ENCODE measurements around the gene USP3. TPM values are rescaled to one million over a fixed set of nuclear protein-coding genes. Genes with fewer than 3 reads are reported as not detected.

Gene USP3
- total RNA-seq, 1 donor from 2014 or later = 49.2 TPM

GRCh38 chr15:63538876-63539275 lies 34.5 kb downstream of the USP3 start:
- no peak overlapping the region for H3K4me3 Mint-ChIP-seq
- H3K27ac Mint-ChIP-seq = no peak overlapping the region
- no peaks in the 10 kb centered on the region for H3K9me3 Mint-ChIP-seq
- H3K27me3 Mint-ChIP-seq = no peaks in the 10 kb centered on the region
- intact Hi-C loops (cut with micrococcal nuclease) = no loop called here
- no peak for DNase-seq
- peaks cover 20% of the 10 kb centered on the region for H3K4me1 Mint-ChIP-seq
- H3K36me3 Mint-ChIP-seq (ENCODE audit: low read depth) = peaks cover 41% of the 10 kb centered on the region

- intact Hi-C loops (cut with micrococcal nuclease) = no loop called here
- Mint-ChIP-seq H3K36me3 (ENCODE audit: low read depth) (peaks cover 44% of the 10 kb centered on the region), H3K27me3 (no peaks in the 10 kb centered on the region), H3K9me3 (no peaks in the 10 kb centered on the region), H3K4me1 (peaks cover 24% of the 10 kb centered on the region), H3K4me3 (no peak overlapping the region), H3K27ac (no peak overlapping the region)
- DNase-seq = no peak
Observed at GRCh38 chr15:63539521-63539920, 35.1 kb downstream of the USP3 start.

- Mint-ChIP-seq H3K4me1 (peaks cover 27% of the 10 kb centered on the region), H3K27ac (no peak overlapping the region), H3K36me3 (ENCODE audit: low read depth) (peaks cover 46% of the 10 kb centered on the region), H3K4me3 (no peak overlapping the region), H3K9me3 (no peaks in the 10 kb centered on the region), H3K27me3 (no peaks in the 10 kb centered on the region)
- intact Hi-C loops (cut with micrococcal nuclease) = no loop called here
- DNase-seq = no peak
Observed at GRCh38 chr15:63539998-63540397, 35.6 kb downstream of the USP3 start.

DNA sequence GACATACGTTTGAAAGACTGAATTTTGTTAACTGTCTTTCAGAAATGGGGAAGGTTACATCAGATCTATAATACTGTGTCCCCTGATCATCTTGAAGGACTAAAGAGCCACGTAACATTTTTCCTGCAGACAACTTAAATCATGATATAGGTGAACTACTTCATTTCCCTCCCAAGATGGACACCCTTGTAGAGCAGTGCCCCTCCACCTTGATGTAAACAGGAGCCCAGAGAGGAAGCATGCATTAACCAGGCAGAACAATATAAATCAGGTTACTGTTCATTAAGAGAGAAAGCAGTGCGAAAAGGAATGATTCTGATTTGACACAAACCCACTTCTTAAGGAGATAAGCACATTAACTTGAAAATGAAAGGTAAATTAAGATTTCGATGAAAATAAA lies 36.1 kb downstream of the USP3 start:
- Mint-ChIP-seq H3K27me3 (no peaks in the 10 kb centered on the region), H3K9me3 (no peaks in the 10 kb centered on the region), H3K27ac (peak overlapping the region; percentile 23), H3K36me3 (ENCODE audit: low read depth) (peaks cover 44% of the 10 kb centered on the region), H3K4me1 (peaks cover 23% of the 10 kb centered on the region), H3K4me3 (no peak overlapping the region)
- DNase-seq = no peak
- intact Hi-C loops (cut with micrococcal nuclease) = no loop called here

GRCh38 chr15:63544258-63545026 lies 40.0 kb downstream of the USP3 start:
- H3K27ac Mint-ChIP-seq = no peak overlapping the region
- H3K27me3 Mint-ChIP-seq = no peaks in the 10 kb centered on the region
- peaks cover 22% of the 10 kb centered on the region for H3K36me3 Mint-ChIP-seq (ENCODE audit: low read depth)
- peak overlapping the region; percentile 6 for H3K4me3 Mint-ChIP-seq
- DNase-seq = no peak
- H3K4me1 Mint-ChIP-seq = peaks cover 18% of the 10 kb centered on the region
- no peaks in the 10 kb centered on the region for H3K9me3 Mint-ChIP-seq
- intact Hi-C loops (cut with micrococcal nuclease) = no loop called here

DNA sequence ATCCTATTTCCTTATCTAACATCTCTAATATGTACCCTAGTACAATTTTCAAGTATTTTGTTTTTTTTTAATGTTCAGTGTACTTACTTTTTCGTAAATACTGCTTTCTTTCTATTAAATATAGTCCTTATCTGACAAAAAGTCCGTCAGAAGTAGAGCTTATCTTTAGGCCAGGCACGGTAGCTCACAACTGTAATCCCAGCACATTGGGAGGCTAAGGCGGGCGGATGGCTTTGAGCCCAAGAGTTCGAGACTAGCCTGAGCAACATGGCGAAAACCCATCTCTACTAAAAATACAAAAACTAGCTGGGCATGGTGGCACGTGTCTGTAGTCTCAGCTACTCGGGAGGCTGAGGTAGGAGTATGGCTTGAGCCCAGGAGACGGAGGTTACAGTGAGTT lies 41.1 kb downstream of the USP3 start:
- no peaks in the 10 kb centered on the region for H3K27me3 Mint-ChIP-seq
- no peak overlapping the region for H3K27ac Mint-ChIP-seq
- no peaks in the 10 kb centered on the region for H3K9me3 Mint-ChIP-seq
- H3K4me3 Mint-ChIP-seq = no peak overlapping the region
- H3K36me3 Mint-ChIP-seq (ENCODE audit: low read depth) = peaks cover 12% of the 10 kb centered on the region
- peaks cover 14% of the 10 kb centered on the region for H3K4me1 Mint-ChIP-seq
- no peak for DNase-seq
- intact Hi-C loops (cut with micrococcal nuclease) = no loop called here

DNA sequence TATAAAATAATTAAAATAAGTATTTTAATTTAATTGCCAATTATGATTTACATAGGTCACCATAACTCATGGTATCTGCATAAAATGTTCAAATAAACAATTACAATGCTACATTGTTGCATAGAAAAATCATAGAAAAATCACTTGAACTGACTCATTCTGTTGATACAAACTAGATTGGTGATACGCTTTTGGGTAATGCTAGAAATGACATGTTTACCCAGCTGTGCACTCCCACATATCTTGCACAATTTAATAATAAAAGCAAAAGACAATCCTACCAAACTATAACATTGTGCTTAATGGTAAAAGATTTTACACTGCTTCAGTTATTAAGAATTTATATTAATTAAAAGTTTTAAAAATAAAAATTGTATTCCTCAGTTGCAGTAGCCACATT lies 47.0 kb downstream of the USP3 start:
- H3K4me1 Mint-ChIP-seq = peaks cover 22% of the 10 kb centered on the region
- H3K27me3 Mint-ChIP-seq = no peaks in the 10 kb centered on the region
- H3K36me3 Mint-ChIP-seq (ENCODE audit: low read depth) = peaks cover 17% of the 10 kb centered on the region
- no peak overlapping the region for H3K4me3 Mint-ChIP-seq
- intact Hi-C loops (cut with micrococcal nuclease) = loop anchor here (5.0 kb wide), 1 partner anchor 84 kb away; no protein-coding TSS in a partner anchor
- DNase-seq = no peak
- H3K27ac Mint-ChIP-seq = no peak overlapping the region
- H3K9me3 Mint-ChIP-seq = no peaks in the 10 kb centered on the region

GRCh38 chr15:63553388-63553791 lies 49.0 kb downstream of the USP3 start:
- no peak overlapping the region for H3K4me3 Mint-ChIP-seq

DNA sequence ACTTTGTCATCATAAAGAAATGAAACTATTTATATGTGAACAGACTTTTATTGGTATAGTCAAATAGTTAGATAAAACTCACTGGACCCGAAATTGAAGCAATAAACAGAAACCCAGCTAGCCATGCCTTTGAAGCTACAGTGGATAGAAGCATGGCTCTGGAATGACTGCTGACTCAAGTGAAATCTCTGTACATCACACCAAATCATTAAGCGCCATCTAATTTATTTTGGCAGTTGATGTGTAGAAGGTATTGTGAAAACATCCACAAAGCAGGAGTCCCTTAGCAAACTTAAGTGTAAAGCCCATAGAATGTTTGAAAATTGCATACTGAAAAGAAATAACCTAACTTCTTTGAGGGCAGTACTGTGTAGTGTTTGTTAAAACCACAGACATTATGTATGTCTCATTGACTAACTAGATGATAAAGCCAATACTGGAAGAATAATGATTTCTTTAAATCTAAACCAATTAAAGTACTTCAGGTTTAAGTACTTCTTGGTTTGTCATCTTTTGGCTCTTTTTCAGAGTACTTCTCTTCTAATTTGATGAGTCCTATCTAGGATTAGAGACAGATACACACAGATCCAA lies 50.0 kb downstream of the USP3 start:
- DNase-seq = no peak
- peaks cover 40% of the 10 kb centered on the region for H3K36me3 Mint-ChIP-seq (ENCODE audit: low read depth)
- H3K4me3 Mint-ChIP-seq = no peak overlapping the region
- no peaks in the 10 kb centered on the region for H3K9me3 Mint-ChIP-seq
- peak overlapping the region; percentile 8 for H3K27ac Mint-ChIP-seq
- intact Hi-C loops (cut with micrococcal nuclease) = loop anchor here (5.0 kb wide), 1 partner anchor 87 kb away; no protein-coding TSS in a partner anchor
- no peaks in the 10 kb centered on the region for H3K27me3 Mint-ChIP-seq
- peaks cover 21% of the 10 kb centered on the region for H3K4me1 Mint-ChIP-seq

More at GRCh38 chr15:63553388-63553791, 49.0 kb downstream of the USP3 start:
- intact Hi-C loops (cut with micrococcal nuclease) = loop anchor here (2.0 to 5.0 kb wide), 2 partner anchors 49 to 86 kb away; partner anchors contain the start of gene USP3
- no peak for DNase-seq
- H3K27me3 Mint-ChIP-seq = no peaks in the 10 kb centered on the region
- H3K4me1 Mint-ChIP-seq = peaks cover 21% of the 10 kb centered on the region
- H3K36me3 Mint-ChIP-seq (ENCODE audit: low read depth) = peaks cover 33% of the 10 kb centered on the region
- H3K27ac Mint-ChIP-seq = no peak overlapping the region
- H3K9me3 Mint-ChIP-seq = no peaks in the 10 kb centered on the region

- intact Hi-C loops (cut with micrococcal nuclease) = no loop called here
- Mint-ChIP-seq H3K27ac (no peak overlapping the region), H3K27me3 (no peaks in the 10 kb centered on the region), H3K4me3 (no peak overlapping the region), H3K36me3 (ENCODE audit: low read depth) (peaks cover 46% of the 10 kb centered on the region), H3K4me1 (peaks cover 24% of the 10 kb centered on the region), H3K9me3 (no peaks in the 10 kb centered on the region)
- DNase-seq = no peak
Observed at GRCh38 chr15:63555507-63555906, 51.1 kb downstream of the USP3 start.

GRCh38 chr15:63556246-63556645 lies 51.9 kb downstream of the USP3 start:
- intact Hi-C loops (cut with micrococcal nuclease) = no loop called here
- peaks cover 29% of the 10 kb centered on the region for H3K4me1 Mint-ChIP-seq
- no peak overlapping the region for H3K27ac Mint-ChIP-seq
- peaks cover 53% of the 10 kb centered on the region for H3K36me3 Mint-ChIP-seq (ENCODE audit: low read depth)
- no peaks in the 10 kb centered on the region for H3K27me3 Mint-ChIP-seq
- no peak for DNase-seq
- no peak overlapping the region for H3K4me3 Mint-ChIP-seq
- no peaks in the 10 kb centered on the region for H3K9me3 Mint-ChIP-seq

DNA sequence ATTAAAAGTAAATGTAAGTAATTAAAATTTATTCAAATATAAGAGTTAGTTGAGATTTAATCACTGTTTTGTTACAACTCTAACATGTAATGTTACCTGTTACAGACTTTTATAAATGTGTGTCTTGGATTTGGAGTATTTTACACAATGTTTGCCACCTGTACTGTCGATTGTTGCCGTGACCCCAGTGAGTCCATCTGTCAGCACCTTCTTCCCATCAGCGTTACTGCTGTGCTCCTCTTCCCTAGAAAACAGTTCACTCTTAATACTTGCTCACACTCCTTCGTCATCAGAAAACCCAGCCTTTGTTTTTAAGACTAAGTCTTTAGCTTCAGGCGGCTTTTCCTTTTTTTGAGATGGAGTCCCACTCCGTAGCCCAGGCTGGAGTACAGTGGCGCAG lies 52.3 kb downstream of the USP3 start:
- no peak overlapping the region for H3K27ac Mint-ChIP-seq

DNA sequence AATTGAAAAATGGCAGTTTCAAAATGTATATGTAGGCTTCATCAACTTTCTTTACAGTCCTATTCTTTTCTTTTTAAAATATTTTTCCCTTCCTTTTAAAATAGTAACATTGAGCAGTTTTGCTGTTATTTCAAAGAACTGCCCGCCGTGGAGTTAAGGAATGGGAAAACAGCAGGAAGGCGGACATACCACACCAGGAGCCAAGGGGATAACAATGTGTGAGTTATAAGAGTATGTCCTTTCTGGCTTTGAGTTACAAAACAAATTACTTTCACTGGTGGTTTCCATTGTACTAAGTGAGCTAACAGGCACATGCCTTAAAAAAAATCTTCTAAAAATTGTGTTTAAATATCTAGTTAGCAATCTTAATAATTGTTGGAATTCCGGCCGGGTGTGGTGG lies 55.4 kb downstream of the USP3 start:
- intact Hi-C loops (cut with micrococcal nuclease) = no loop called here
- H3K4me1 Mint-ChIP-seq = peaks cover 15% of the 10 kb centered on the region

More for the DNA sequence above, 52.3 kb downstream of the USP3 start:
- peaks cover 55% of the 10 kb centered on the region for H3K36me3 Mint-ChIP-seq (ENCODE audit: low read depth)
- DNase-seq = no peak
- peaks cover 29% of the 10 kb centered on the region for H3K4me1 Mint-ChIP-seq
- H3K27me3 Mint-ChIP-seq = no peaks in the 10 kb centered on the region
- H3K9me3 Mint-ChIP-seq = no peaks in the 10 kb centered on the region
- no peak overlapping the region for H3K4me3 Mint-ChIP-seq
- intact Hi-C loops (cut with micrococcal nuclease) = no loop called here

DNA sequence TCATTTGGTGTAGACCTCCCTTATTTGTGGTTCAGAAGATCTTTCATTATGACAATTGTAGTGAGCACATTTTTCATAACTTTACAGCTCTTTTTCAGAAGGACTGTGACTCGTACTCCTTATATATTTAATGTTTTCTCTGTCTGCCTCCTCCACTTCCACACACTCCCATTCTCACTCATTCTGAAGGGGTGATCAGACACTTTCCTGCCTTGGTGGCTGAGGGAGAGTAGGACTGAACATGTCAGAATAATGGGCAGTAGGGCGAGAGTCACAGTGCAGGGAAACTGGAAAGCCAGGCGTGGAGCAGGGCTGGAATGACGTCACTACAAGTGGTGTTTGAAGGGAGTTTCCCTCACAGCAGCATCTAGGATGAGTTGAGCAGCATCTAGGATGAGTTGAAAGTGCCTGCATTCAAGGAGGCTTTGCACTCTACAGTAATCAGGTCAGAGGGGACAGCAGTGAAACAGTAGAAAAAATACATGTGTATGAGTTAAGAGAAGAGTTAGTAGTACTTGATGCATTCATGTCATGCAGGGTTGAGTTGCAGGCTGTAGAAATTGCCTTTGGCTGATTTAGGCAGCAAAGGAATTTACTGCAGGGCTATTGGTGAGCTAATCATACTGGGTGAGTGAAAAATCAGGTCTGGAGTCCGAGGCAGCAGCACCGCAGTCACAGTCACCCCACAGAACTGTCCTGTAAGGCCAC lies 56.5 kb downstream of the USP3 start:
- no peak for DNase-seq
- H3K36me3 Mint-ChIP-seq (ENCODE audit: low read depth) = peaks cover 64% of the 10 kb centered on the region
- intact Hi-C loops (cut with micrococcal nuclease) = no loop called here
- H3K27me3 Mint-ChIP-seq = no peaks in the 10 kb centered on the region
- H3K4me1 Mint-ChIP-seq = peaks cover 18% of the 10 kb centered on the region
- H3K27ac Mint-ChIP-seq = peak overlapping the region; percentile 46
- H3K4me3 Mint-ChIP-seq = no peak overlapping the region
- H3K9me3 Mint-ChIP-seq = no peaks in the 10 kb centered on the region

More for the DNA sequence above, 55.4 kb downstream of the USP3 start:
- no peaks in the 10 kb centered on the region for H3K27me3 Mint-ChIP-seq
- no peaks in the 10 kb centered on the region for H3K9me3 Mint-ChIP-seq
- DNase-seq = no peak
- H3K36me3 Mint-ChIP-seq (ENCODE audit: low read depth) = peaks cover 60% of the 10 kb centered on the region
- no peak overlapping the region for H3K27ac Mint-ChIP-seq
- H3K4me3 Mint-ChIP-seq = no peak overlapping the region

Measured in activated CD4-positive, alpha-beta T cell treated with anti-CD3 and anti-CD28 coated beads, Interleukin-2, amount 10 ng/mL, durations not matched to agents 24 days and 14 days (primary cell).